Skin epidermis (tissue), 12 donors: ENCODE data around the gene MAGEC3.
"Not testable (repeated sequence)": the region's sequence is repeated elsewhere in the genome, so short reads cannot be mapped to it uniquely, and the experiment has no call there.

Source experiments
- H3K27ac ChIP-seq, 21 experiments: fragments of 200-600 bp; sonication (generic) in 11 of 21; one replicate each; pipeline ENCODE4 v1.5.0; 2020; ENCODE audit warnings: mild to moderate bottlenecking in 3 of 21, inconsistent platforms in 2 of 21, moderate library complexity in 2 of 21
- H3K4me3 ChIP-seq, 7 experiments: fragments of 200-600 bp; sonication (generic) in 2 of 7; one replicate each; pipeline ENCODE4 v1.5.0; 2020; ENCODE audit warnings: inconsistent platforms in 2 of 7, mild to moderate bottlenecking in 2 of 7, moderate library complexity in 1 of 7

The MAGEC3 gene, protein sequence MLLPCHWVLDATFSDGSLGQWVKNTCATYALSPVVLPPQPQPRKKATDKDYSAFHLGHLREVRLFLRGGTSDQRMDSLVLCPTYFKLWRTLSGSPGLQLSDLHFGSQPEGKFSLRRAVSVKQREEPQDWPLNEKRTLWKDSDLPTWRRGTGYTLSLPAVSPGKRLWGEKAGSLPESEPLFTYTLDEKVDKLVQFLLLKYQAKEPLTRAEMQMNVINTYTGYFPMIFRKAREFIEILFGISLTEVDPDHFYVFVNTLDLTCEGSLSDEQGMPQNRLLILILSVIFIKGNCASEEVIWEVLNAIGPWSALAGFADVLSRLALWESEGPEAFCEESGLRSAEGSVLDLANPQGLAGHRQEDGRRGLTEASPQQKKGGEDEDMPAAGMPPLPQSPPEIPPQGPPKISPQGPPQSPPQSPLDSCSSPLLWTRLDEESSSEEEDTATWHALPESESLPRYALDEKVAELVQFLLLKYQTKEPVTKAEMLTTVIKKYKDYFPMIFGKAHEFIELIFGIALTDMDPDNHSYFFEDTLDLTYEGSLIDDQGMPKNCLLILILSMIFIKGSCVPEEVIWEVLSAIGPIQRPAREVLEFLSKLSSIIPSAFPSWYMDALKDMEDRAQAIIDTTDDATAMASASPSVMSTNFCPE

DNA sequence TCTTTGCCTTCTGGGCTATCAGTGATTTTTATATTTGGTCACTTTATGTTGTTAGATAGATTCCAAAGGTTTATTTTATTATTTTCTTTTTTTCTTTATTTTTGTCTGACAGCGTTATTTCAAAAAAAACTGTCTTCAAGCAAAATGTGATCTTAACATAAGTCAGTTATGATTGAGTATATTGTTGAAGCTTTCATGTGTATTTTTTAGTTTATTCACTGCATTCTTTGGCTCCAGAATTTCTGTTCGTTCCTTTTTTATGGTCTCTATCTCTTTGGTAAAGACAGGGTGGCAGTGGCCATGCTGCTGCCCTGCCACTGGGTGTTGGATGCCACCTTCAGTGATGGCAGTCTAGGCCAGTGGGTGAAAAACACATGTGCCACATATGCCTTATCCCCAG is at the start of gene MAGEC3:
TSS of gene MAGEC3 (plus strand) at position 301 of the 400 bp plus-strand sequence. CDS start at position 301, 0 bp downstream.
- H3K4me3 ChIP-seq: no peak within 1 kb of the TSS
- H3K27ac ChIP-seq: no peak within 1 kb of the TSS

DNA sequence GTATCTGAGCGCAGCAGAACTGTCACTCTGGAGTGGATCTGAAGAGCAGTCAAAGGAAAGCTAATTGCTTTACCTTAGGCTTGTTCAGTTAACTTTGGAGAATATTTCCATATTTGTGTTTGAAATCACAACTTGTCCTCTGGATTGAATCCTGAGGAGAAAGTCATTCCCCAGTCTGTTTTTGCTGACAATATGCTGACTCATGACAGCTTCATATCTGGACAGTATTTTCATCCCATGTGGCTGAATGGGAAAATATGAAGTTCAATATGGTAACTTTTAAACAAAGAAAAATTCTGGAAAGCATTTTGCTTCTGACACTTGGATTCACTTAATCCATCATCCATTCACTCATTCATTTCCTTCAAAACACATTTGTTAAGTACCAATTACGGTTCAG is 46.3 kb upstream of the MAGEC3 start:
- Histone ChIP-seq H3K4me3 (no peak overlapping the region), H3K27ac (no peak overlapping the region)

DNA sequence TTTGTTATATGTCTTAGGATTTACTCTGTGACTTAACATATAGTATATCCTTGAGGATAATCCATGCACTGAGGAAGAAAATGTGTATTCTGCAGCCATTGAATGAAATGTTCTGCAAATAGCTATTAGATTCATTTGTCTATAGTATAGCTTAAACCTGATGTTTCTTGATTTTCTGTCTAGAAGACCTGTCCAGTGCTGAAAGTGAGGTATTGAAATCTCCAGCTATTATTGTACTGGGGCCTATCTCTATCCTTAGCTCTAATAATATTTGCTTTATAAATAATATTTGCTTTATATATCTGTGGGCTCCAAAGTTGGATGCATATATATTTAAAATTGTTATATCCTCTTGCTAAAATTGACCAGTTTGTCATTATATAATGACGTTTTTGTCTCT is 26.7 kb upstream of the MAGEC3 start:
- no peak overlapping the region for H3K4me3 ChIP-seq
- no peak overlapping the region for H3K27ac ChIP-seq

- no peak overlapping the region for H3K27ac ChIP-seq
- no peak overlapping the region for H3K4me3 ChIP-seq
Observed at GRCh38 chrX:141814213-141814857, 23.8 kb upstream of the MAGEC3 start.

GRCh38 chrX:141815904-141816303 is 22.2 kb upstream of the MAGEC3 start:
- Histone ChIP-seq H3K4me3 (no peak overlapping the region), H3K27ac (no peak overlapping the region)

GRCh38 chrX:141832247-141832646 is 5.9 kb upstream of the MAGEC3 start:
- Histone ChIP-seq H3K27ac (no peak overlapping the region), H3K4me3 (no peak overlapping the region)

- H3K27ac ChIP-seq: no peak overlapping the region
- H3K4me3 ChIP-seq: no peak overlapping the region
Observed at GRCh38 chrX:141839856-141840255, 1.7 kb downstream of the MAGEC3 start.

GRCh38 chrX:141857479-141857878 is 19.4 kb downstream of the MAGEC3 start:
- no peak overlapping the region for H3K4me3 ChIP-seq

GRCh38 chrX:141879616-141880015 is 41.5 kb downstream of the MAGEC3 start:
- Histone ChIP-seq H3K27ac (no peak overlapping the region), H3K4me3 (no peak overlapping the region)

More at GRCh38 chrX:141857479-141857878, 19.4 kb downstream of the MAGEC3 start:
- H3K27ac ChIP-seq: no peak overlapping the region

GRCh38 chrX:141888811-141889210 is 50.7 kb downstream of the MAGEC3 start:
- not testable (repeated sequence) for H3K27ac ChIP-seq, H3K4me3 ChIP-seq

DNA sequence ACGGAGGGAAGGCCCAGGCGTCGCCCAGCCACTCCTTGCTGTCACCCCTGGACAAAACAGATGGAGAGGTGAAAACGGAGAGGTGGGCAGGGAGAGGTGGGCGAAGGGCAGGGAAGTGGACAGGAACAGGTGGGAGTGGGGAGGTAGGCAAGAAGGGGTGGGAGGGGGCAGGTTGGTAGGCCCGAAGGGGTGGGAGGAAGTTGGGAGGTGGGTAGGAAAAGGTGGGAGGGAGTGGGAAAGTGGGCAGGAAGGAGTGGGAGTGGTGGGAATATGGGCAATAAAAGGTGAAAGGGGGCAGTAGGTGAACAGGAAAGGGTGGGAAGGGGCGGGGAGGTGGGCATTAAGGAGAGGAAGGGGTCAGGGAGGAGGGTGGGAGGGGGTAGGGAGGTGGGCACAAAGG is 56.6 kb downstream of the MAGEC3 start:
- Histone ChIP-seq H3K27ac (no peak overlapping the region), H3K4me3 (no peak overlapping the region)

DNA sequence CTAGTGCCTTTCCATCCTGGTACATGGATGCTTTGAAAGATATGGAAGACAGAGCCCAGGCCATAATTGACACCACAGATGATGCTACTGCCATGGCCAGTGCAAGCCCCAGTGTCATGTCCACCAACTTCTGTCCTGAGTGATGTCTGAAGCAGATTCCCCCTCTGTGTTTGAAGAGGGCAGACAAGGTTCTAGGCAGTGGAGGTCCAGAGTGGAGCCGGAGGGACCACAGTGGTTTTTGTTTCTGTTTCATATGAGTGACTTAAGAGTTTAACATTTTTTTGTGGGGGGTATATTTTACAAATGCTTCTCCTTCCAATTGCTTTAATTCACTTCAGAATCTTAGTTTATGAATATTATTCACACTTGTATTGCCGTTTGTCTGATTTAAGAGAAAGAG is 59.6 kb downstream of the MAGEC3 start:
- no peak overlapping the region for H3K4me3 ChIP-seq

DNA sequence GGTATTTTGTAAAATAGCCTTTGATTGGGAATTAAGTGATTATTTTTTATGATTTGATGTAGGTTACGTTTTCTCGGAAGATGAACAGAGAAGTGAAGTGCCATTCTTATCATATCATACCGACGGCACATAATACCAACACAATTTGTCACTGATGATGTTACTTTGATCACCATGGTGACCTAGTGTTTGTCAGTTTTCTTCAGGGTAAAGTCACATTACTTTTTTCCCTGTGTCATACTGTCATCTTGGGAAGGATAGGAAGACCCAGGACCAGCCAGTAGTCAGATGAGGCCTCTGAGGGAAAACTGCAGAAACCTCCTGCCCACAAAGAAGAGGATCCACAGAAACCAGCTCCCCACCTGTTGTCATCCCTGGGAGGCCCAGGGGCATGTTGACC is 64.2 kb downstream of the MAGEC3 start:
- no peak overlapping the region for H3K27ac ChIP-seq

More for the DNA sequence above, 59.6 kb downstream of the MAGEC3 start:
- no peak overlapping the region for H3K27ac ChIP-seq

GRCh38 chrX:141903400-141904155 is 65.5 kb downstream of the MAGEC3 start, which contains the start of gene MAGEC1:
TSS of gene MAGEC1 (plus strand) at chrX:141903894. CDS start at chrX:141905073, 1,179 bp downstream.
- no peak within 1 kb of the TSS for H3K4me3 ChIP-seq
- no peak within 1 kb of the TSS for H3K27ac ChIP-seq

More for the DNA sequence above, 64.2 kb downstream of the MAGEC3 start:
- no peak overlapping the region for H3K4me3 ChIP-seq

- no peak overlapping the region for H3K27ac ChIP-seq
- no peak overlapping the region for H3K4me3 ChIP-seq
Observed at GRCh38 chrX:141904262-141904661, 66.1 kb downstream of the MAGEC3 start.

DNA sequence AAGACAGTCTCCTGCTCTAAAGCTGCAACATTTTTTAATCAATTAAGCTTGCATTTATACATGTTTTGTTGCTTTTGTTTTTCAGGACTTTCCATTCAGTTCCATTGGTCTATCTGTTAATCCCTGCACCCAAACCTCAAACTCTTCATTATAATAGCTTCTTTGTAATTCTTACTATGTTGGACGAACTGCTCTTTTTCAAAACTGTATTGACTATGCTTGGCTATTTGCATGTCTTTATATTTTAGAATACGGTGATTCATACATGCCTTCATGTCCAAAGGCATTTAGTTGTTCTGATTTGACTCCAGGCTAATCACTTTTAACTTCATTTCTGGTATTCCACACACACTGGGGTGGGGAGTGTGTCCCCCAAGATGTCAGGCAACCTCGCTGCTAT is 79.7 kb downstream of the MAGEC3 start:
- no peak overlapping the region for H3K4me3 ChIP-seq
- H3K27ac ChIP-seq: no peak overlapping the region

DNA sequence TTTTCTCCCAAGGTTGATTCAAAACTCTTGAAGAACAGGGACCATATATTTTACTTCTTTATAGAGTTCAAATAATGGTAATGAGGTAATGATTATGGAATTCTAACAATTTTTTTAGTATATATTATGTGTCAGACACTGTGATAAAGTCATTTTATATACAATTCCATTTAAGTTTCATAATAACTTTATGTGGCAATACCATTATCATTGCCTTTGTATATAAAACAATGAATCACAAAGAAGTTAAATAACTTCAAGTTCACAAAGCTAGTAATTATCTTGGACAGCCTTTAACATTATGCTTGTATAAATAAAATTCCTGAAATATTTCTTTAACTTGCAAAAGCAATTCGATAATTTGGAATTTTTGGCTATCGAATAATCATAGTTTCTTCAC is 86.2 kb downstream of the MAGEC3 start:
- Histone ChIP-seq H3K4me3 (no peak overlapping the region), H3K27ac (no peak overlapping the region)

DNA sequence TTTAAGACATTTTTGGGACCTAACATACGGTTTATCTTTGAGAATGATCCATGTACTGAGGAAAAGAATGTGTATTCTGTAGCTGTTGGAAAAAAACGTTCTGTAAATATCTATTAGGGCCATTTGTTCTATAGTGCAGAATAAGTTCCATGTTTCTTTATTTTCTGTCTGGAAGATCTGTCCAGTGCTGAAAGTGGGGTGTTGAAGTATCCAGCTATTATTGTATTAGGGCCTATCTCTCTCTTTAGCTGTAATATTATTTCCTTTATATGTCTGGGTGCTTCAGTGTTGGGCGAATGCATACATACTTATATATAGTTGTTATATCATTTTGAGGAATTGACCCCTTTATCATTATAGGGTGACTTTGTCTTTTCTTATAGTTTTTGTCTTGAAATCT is 90.3 kb downstream of the MAGEC3 start:
- no peak overlapping the region for H3K27ac ChIP-seq
- no peak overlapping the region for H3K4me3 ChIP-seq

- no peak overlapping the region for H3K4me3 ChIP-seq
- no peak overlapping the region for H3K27ac ChIP-seq
Observed at GRCh38 chrX:141934059-141934641, 96.0 kb downstream of the MAGEC3 start.

GRCh38 chrX:141935645-141936044 is 97.5 kb downstream of the MAGEC3 start:
- Histone ChIP-seq H3K4me3 (no peak overlapping the region), H3K27ac (no peak overlapping the region)
